HEK293T (cell line): ENCODE results near the gene JMJD6.
A peak's percentile ranks its signal among the peaks of the same experiment; 100 is the strongest.
"Not testable (repeated sequence)": the region's sequence is repeated elsewhere in the genome, so short reads cannot be mapped to it uniquely, and the experiment has no call there.

Source experiments
- CTCF ChIA-PET: fragments of 350-600 bp; formaldehyde crosslinking; extraction: SDS; loops from one replicate; lab custom pipeline; 2021; ENCODE audit warnings: antibody characterized with exemption, inconsistent platforms; lab: Yijun Ruan, JAX
- POLR2A ChIA-PET: fragments of 350-600 bp; formaldehyde crosslinking; extraction: SDS; loops from one replicate; lab custom pipeline; 2020; ENCODE audit warnings: antibody characterized with exemption, inconsistent platforms; lab: Yijun Ruan, JAX
- DNase-seq: peaks from one replicate; pipeline ENCODE4 v3.0.0; 2012; ENCODE audit warnings: mixed read lengths; ENCODE audit errors: extremely low spot score
- ARNT ChIP-seq: fragments of 450-650 bp; IDR thresholded peaks from 2 replicates; pipeline ENCODE4 v1.6.1; 2017; ENCODE audit warnings: mild to moderate bottlenecking
- BHLHE40 ChIP-seq: fragments of 450-650 bp; IDR thresholded peaks from 2 replicates; pipeline ENCODE4 v1.6.1; 2016; ENCODE audit warnings: mild to moderate bottlenecking, moderate library complexity, borderline replicate concordance
- CTBP1 ChIP-seq: fragments of 450-650 bp; IDR thresholded peaks from 2 replicates; pipeline ENCODE4 v1.6.1; 2016; ENCODE audit warnings: borderline replicate concordance
- ELF4 ChIP-seq: fragments of 450-650 bp; IDR thresholded peaks from 2 replicates; pipeline ENCODE4 v1.6.1; 2017; ENCODE audit warnings: antibody characterized with exemption
- FOXA1 ChIP-seq: fragments of 450-650 bp; IDR thresholded peaks from 2 replicates; pipeline ENCODE4 v1.6.1; 2016; ENCODE audit warnings: mild to moderate bottlenecking
- FOXK2 ChIP-seq: fragments of 450-650 bp; IDR thresholded peaks from 2 replicates; pipeline ENCODE4 v1.6.1; 2016; ENCODE audit warnings: mild to moderate bottlenecking
- FOXM1 ChIP-seq: fragments of 450-650 bp; IDR thresholded peaks from 2 replicates; pipeline ENCODE4 v1.6.1; 2017; ENCODE audit warnings: mild to moderate bottlenecking, borderline replicate concordance
- HDGF ChIP-seq: fragments of 450-650 bp; IDR thresholded peaks from 2 replicates; pipeline ENCODE4 v1.6.1; 2017; ENCODE audit warnings: antibody characterized with exemption, borderline replicate concordance
- L3MBTL2 ChIP-seq: fragments of 450-650 bp; conservative IDR thresholded peaks from 2 replicates; pipeline ENCODE4 v1.6.1; 2016; ENCODE audit warnings: mild to moderate bottlenecking
- LEF1 ChIP-seq: fragments of 450-650 bp; IDR thresholded peaks from 2 replicates; pipeline ENCODE4 v1.6.1; 2017; ENCODE audit warnings: mild to moderate bottlenecking, borderline replicate concordance
- NFRKB ChIP-seq: fragments of 450-650 bp; IDR thresholded peaks from 2 replicates; pipeline ENCODE4 v1.6.1; 2016; ENCODE audit warnings: mild to moderate bottlenecking, moderate library complexity
- PKNOX1 ChIP-seq: fragments of 450-650 bp; IDR thresholded peaks from 2 replicates; pipeline ENCODE4 v1.6.1; 2016
- SP1 ChIP-seq: fragments of 450-650 bp; IDR thresholded peaks from 2 replicates; pipeline ENCODE4 v1.6.1; 2017
- SUZ12 ChIP-seq: fragments of 450-650 bp; IDR thresholded peaks from 2 replicates; pipeline ENCODE4 v1.6.1; 2016; ENCODE audit warnings: mild to moderate bottlenecking
- TARDBP ChIP-seq: fragments of 450-650 bp; IDR thresholded peaks from 2 replicates; pipeline ENCODE4 v1.6.1; 2016
- ZNF384 ChIP-seq: fragments of 450-650 bp; IDR thresholded peaks from 2 replicates; pipeline ENCODE4 v1.6.1; 2016

The JMJD6 gene

GRCh38 chr17:76734080-76734840 lies 7.9 kb upstream of the JMJD6 start:
- CTCF ChIA-PET, result interaction anchor here (0.7 to 1.0 kb wide), 2 partner anchors 8 to 26 kb away, joined by 3 read pairs; no protein-coding TSS in a partner anchor
- POLR2A ChIA-PET, result interaction anchor here (1.3 to 1.5 kb wide), 3 partner anchors 12 to 176 kb away, joined by 4 to 8 read pairs (median 4); no protein-coding TSS in a partner anchor

GRCh38 chr17:76733618-76733957 lies 7.2 kb upstream of the JMJD6 start:
- CTCF ChIA-PET, result no interaction called here
- DNase-seq, result no peak
- TF ChIP-seq ELF4 (no peak), CTBP1 (no peak), FOXK2 (no peak), FOXM1 (no peak), ZNF384 (no peak), TARDBP (no peak), SP1 (no peak), NFRKB (no peak), ARNT (no peak), LEF1 (no peak), FOXA1 (no peak), SUZ12 (no peak)
- POLR2A ChIA-PET, result interaction anchor here (1.5 to 1.7 kb wide), 2 partner anchors 62 to 176 kb away, joined by 4 read pairs; no protein-coding TSS in a partner anchor

More at GRCh38 chr17:76734080-76734840, 7.9 kb upstream of the JMJD6 start:
- no peak for DNase-seq
- TF ChIP-seq NFRKB (no peak), FOXK2 (0 out of 2 replicates have a peak, but pooled peaks have one; percentile 30)

- CTCF ChIA-PET, result interaction anchor here (0.9 kb wide), 1 partner anchor 102 kb away, joined by 3 read pairs; no protein-coding TSS in a partner anchor
- no peak for DNase-seq
- POLR2A ChIA-PET, result interaction anchor here (1.1 to 1.7 kb wide), 4 partner anchors 15 to 175 kb away, joined by 3 to 8 read pairs (median 4); no protein-coding TSS in a partner anchor
- no peak for TF ChIP-seq NFRKB
- no peak for TF ChIP-seq ELF4
- no peak for TF ChIP-seq FOXM1
- no peak for TF ChIP-seq LEF1
- no peak for TF ChIP-seq PKNOX1
- no peak for TF ChIP-seq FOXA1
- TF ChIP-seq SP1, result no peak
- no peak for TF ChIP-seq FOXK2
- TF ChIP-seq ARNT, result no peak
- TF ChIP-seq HDGF, result no peak
- no peak for TF ChIP-seq ZNF384
- TF ChIP-seq CTBP1, result no peak
- TF ChIP-seq TARDBP, result no peak
- no peak for TF ChIP-seq L3MBTL2
- TF ChIP-seq BHLHE40, result no peak
- no peak for TF ChIP-seq SUZ12
Observed at GRCh38 chr17:76732734-76733617, 6.6 kb upstream of the JMJD6 start.

- not testable (repeated sequence) for DNase-seq
- peak; percentile 11; the same call in 1 of the 2 replicates for TF ChIP-seq ELF4
- ChIA-PET POLR2A (interaction anchor here (0.7 to 1.7 kb wide), 6 partner anchors 14 to 378 kb away, joined by 3 to 8 read pairs (median 3); partner anchors contain the start of genes MXRA7 and PRPSAP1), CTCF (interaction anchor here (0.9 to 1.3 kb wide), 2 partner anchors 24 to 101 kb away, joined by 3 to 5 read pairs; no protein-coding TSS in a partner anchor)
Observed at GRCh38 chr17:76731800-76732733, 5.7 kb upstream of the JMJD6 start.

- no peak for TF ChIP-seq FOXK2
- TF ChIP-seq ZNF384, result peak; percentile 60; the same call in 1 of the 2 replicates
- DNase-seq, result no peak
- ChIA-PET CTCF (interaction anchor here (0.7 to 1.5 kb wide), 4 partner anchors 14 to 113 kb away, joined by 3 to 5 read pairs (median 4); no protein-coding TSS in a partner anchor), POLR2A (interaction anchor here (0.7 to 6.2 kb wide), 10 partner anchors 8 to 140 kb away, joined by 3 to 58 read pairs (median 4); partner anchors contain the start of genes MFSD11, MGAT5B, MXRA7 and SRSF2)
Observed at GRCh38 chr17:76727745-76728456, 1.5 kb upstream of the JMJD6 start.
